IPS DF 19.7 (cell line): ENCODE results near the gene PLSCR2.
"Not testable (repeated sequence)": the region's sequence is repeated elsewhere in the genome, so short reads cannot be mapped to it uniquely, and the experiment has no call there.

Source experiments
- DNase-seq: peaks from one replicate; pipeline ENCODE4 v3.0.0-alpha.2; 2013; ENCODE audit warnings: low read depth, low spot score

Gene PLSCR2

GRCh38 chr3:146421819-146422759 is 47.3 kb downstream of the PLSCR2 start:
- DNase-seq, result no peak

GRCh38 chr3:146416366-146416765 is 53.0 kb downstream of the PLSCR2 start:
- DNase-seq, result no peak

GRCh38 chr3:146414010-146414409 is 55.4 kb downstream of the PLSCR2 start:
- DNase-seq, result no peak

- not testable (repeated sequence) for DNase-seq
Measured at GRCh38 chr3:146412711-146413110, 56.6 kb downstream of the PLSCR2 start.

- no peak for DNase-seq
Measured at GRCh38 chr3:146407956-146408355, 61.4 kb downstream of the PLSCR2 start.

- no peak for DNase-seq
Measured at GRCh38 chr3:146404436-146404835, 64.9 kb downstream of the PLSCR2 start.

- DNase-seq, result no peak
Measured at GRCh38 chr3:146403792-146404191, 65.6 kb downstream of the PLSCR2 start.

- no peak for DNase-seq
Measured at GRCh38 chr3:146396792-146397191, 72.6 kb downstream of the PLSCR2 start.

GRCh38 chr3:146395164-146395563 is 74.2 kb downstream of the PLSCR2 start:
- DNase-seq, result no peak

- no peak for DNase-seq
Measured at GRCh38 chr3:146390957-146391356, 78.4 kb downstream of the PLSCR2 start.

- no peak for DNase-seq
Measured at GRCh38 chr3:146390006-146390772, 79.2 kb downstream of the PLSCR2 start.

- DNase-seq, result no peak
Measured at GRCh38 chr3:146387566-146387965, 81.8 kb downstream of the PLSCR2 start.

- no peak for DNase-seq
Measured at GRCh38 chr3:146386936-146387335, 82.4 kb downstream of the PLSCR2 start.

GRCh38 chr3:146384786-146385185 is 84.6 kb downstream of the PLSCR2 start:
- DNase-seq, result no peak
